GM12872 (cell line): ENCODE data around the gene KIAA0513.

Experiments
- TF ChIP-seq, protein P1 (sequence below): IDR thresholded peaks from 3 replicates; pipeline ENCODE4 v1.5.1; 2011; ENCODE audit warnings: low read depth, mild to moderate bottlenecking, low read length, moderate library complexity; ENCODE audit not compliant: insufficient read depth

The KIAA0513 gene

DNA sequence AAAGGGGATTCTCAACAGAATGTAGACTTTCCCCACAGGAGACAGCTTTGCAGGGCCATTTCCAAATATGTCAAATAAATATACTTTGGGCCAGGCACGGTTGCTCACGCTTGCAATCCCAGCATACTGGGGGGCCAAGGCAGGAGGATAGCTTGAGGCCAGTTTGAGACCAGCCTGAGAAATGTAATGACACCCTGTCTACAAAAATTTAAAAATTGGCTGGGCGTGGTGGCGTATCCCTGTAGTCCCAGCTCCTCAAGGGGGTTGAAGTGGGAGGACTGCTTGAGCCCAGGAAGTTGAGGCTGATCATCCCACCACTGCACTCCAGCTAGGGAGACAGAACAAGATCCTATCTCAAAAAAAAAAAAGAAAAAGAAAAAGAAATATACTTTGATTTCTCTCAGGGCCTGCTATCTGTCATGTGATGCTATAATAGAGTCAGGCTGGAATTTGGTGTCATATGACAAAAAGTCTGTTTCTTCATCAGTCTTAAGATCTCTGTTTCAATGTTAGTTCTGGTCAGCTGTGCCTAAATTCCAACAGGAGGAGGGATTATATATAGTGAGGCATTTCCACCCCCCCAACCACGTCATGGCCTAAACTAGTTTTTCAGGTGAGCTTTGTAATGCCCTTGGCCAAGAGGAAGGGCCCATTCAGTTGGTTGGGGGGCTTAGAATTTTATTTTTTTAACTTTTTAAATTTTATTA is 12.0 kb upstream of the KIAA0513 start:
- TF ChIP-seq, protein P1, sequence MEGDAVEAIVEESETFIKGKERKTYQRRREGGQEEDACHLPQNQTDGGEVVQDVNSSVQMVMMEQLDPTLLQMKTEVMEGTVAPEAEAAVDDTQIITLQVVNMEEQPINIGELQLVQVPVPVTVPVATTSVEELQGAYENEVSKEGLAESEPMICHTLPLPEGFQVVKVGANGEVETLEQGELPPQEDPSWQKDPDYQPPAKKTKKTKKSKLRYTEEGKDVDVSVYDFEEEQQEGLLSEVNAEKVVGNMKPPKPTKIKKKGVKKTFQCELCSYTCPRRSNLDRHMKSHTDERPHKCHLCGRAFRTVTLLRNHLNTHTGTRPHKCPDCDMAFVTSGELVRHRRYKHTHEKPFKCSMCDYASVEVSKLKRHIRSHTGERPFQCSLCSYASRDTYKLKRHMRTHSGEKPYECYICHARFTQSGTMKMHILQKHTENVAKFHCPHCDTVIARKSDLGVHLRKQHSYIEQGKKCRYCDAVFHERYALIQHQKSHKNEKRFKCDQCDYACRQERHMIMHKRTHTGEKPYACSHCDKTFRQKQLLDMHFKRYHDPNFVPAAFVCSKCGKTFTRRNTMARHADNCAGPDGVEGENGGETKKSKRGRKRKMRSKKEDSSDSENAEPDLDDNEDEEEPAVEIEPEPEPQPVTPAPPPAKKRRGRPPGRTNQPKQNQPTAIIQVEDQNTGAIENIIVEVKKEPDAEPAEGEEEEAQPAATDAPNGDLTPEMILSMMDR, result no peak

DNA sequence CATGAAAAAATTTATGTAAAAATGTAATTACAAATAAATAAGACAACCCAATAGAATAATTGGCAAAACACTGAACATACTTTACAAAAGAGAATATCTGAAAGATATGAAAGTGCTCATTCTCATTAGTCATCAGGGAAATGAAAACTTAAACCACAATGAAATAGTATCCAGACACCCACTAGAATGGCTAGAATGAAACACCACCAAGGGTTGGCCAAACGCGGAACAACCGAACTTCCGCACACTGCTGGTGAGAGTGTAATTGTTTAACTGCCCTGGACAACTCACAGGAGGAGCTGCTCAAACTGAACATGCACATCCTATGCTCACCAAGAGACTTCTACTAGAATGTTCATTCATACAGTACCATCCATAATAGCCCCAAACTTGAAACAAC is 10.4 kb upstream of the KIAA0513 start:
- TF ChIP-seq, protein P1, result no peak

DNA sequence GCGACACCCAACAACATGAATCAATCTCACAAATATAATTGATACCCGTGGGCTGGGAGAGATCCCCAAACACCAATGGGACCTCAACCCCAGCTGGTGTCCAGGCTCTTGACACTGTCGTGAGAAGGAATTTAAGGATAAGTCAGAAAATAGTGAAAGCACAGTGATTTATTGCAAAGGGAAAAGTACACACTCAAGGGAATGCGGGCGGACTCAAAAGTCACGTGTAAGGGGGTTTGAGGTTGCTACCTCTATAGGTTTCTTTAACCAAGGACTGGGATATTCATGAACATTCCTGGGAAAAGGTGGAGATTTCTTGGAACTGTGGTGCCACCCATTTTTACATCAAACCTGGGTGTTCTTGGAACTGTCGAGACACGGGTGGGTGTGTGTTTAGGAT is 10.0 kb upstream of the KIAA0513 start:
- TF ChIP-seq, protein P1, result no peak

DNA sequence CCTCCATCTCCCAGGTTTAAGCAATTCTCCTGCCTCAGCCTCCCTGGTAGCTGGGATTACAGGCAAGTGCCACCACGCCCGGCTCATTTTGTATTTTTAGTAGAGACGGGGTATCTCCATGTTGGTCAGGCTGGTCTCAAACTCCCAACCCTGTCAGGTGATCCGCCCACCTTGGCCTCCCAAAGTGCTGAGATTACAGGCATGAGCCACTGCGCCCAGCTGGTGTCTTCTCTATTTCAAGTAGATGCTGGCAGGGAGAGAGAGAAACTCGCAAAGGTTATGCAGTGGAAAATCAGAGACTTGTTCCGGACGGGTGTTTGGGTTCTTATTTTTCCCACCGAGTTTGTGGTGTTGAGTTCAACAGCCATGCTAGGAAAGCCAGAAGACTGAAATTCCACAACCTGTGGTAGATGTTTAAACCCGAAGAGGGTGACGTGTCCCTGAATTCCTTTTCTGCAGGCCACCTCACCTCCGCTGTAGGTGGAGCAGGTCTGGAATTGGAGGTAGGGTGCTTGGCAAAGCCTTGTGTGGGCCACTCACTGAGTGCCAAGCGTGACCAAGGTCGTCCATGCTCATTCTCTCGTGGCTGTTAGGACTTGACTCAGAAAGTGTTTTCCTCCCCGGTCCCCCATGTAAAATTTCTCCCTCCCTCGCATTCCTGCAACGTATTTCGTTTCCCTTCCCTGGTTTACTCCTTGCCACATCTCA is 8.9 kb upstream of the KIAA0513 start:
- TF ChIP-seq, protein P1, result no peak

DNA sequence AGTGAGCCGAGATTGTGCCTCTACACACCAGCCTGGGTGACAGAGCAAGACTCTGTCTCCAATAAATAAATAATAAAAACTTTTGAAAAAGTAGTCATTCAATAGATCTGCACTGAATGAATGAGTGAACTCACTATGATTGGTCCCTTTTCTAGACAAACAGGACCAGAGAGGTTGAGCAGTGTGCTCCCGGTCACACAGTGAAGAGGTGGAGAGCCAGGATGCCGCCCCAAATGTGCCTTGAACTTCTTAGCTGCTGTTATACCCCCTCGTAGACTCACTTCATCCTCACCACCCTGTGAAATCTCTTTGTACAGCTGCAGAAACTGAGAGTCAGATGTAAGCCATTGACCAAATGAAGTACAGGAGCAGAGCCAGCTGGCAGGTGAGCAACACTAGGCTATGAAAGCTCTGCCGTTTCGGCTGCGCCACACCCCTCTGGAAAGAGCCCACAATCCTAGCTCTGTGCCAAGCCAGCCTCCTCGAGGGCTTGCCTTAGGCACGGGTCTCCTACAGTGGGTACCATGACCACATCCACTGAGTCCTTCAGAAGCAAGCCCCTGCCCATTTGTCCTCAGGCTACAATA is 7.8 kb upstream of the KIAA0513 start:
- TF ChIP-seq, protein P1, result no peak

DNA sequence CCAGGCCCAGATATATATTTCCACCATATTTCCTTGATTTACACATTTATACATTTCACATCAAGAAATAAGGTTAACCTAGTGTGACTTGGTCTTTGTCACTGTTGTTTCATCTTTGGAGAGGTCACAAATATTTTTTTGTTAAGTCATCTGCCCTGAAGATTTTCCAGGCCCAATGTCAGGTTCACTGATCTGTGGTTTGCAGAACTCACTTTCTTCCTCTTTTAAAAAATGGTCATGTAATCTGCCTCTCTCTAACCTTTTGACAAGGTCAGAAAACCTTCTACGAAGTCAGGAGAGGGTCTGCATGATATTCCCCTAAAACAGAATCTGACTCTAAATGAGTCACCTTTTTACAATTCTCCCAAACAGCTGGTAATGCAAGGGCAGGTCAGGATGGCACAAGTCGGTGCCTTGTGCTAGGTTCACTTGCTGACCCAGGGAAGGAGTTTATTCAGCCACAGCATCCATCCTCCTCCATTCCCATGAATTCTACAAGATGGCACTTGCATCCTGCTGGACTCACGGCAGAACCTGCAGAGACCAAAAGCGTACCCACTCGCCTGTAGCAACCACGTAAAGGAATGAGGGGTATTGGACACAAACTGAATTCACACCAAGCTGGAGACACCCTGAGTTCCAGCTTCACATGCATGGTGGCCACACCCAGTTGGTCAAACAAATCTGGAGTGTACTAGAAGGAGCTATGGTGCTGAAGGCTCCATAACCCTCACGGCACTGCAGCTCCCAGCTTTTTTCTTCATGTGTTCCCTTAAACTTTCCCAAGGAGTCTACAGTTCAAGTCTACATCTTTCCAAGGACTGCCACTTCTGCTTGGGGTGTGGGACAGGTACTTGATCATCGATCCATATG is 1.6 kb upstream of the KIAA0513 start:
- TF ChIP-seq, protein P1, result no peak

DNA sequence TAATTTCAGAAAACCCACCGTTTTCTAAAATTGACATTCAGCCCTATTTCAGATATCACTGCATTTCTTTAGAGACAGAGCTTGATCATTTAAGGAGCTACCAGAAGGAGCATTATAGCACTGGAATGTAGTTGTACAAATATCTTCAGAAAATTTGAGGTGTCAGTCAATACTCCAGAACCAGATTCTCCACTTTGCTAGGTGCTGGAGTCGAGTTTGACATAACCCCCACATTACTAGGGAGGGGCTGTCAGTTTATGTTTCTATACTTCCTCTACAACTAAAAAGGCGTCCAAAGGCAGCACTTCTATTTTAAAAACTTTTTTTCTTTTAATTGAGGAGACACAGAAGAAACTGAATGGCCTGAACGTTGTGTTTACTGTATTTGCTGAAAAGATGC is 892 bp upstream of the KIAA0513 start:
- TF ChIP-seq, protein P1, result no peak
